HL-60 (cell line): ENCODE results near the gene GINS2.

Source experiments
- GABPA ChIP-seq: IDR thresholded peaks from 2 replicates; pipeline ENCODE4 v1.6.1; 2012; ENCODE audit warnings: low read depth
- POLR2AphosphoS5 ChIP-seq: IDR thresholded peaks from 2 replicates; pipeline ENCODE4 v1.6.1; 2012; ENCODE audit warnings: low read depth
- SPI1 ChIP-seq: IDR thresholded peaks from 2 replicates; pipeline ENCODE4 v1.6.1; 2012; ENCODE audit warnings: low read depth, mild to moderate bottlenecking, borderline replicate concordance
- TF ChIP-seq, protein P1 (sequence below): IDR thresholded peaks from one replicate; pipeline ENCODE4 v1.5.1; 2011; ENCODE audit warnings: low read length, control low read depth, inconsistent platforms; ENCODE audit not compliant: insufficient read depth
- TF ChIP-seq, protein P2 (sequence below): IDR thresholded peaks from 2 replicates; pipeline ENCODE4 v1.6.1; 2012; ENCODE audit warnings: low read depth; ENCODE audit not compliant: insufficient replicate concordance

DNA sequence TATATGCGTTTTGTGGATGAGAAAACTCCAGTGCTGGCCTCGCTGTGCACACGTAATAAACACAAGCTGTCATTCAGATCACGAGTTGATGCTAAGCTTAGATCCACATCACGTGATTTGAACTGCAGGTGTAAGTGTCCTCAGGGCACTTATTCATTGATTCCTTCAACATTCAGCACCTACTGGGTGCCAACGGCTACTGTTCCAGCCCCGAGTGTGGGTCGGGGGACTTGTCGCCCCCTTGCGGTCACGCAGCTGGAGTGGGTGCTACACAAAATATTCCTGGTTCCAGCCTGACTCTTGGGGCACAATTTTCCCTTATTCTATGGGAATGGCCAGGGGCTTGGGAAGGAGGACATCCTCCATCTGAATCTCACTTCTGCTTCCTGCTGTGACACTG is 29.9 kb upstream of the GINS2 start:
- TF ChIP-seq, protein P1, sequence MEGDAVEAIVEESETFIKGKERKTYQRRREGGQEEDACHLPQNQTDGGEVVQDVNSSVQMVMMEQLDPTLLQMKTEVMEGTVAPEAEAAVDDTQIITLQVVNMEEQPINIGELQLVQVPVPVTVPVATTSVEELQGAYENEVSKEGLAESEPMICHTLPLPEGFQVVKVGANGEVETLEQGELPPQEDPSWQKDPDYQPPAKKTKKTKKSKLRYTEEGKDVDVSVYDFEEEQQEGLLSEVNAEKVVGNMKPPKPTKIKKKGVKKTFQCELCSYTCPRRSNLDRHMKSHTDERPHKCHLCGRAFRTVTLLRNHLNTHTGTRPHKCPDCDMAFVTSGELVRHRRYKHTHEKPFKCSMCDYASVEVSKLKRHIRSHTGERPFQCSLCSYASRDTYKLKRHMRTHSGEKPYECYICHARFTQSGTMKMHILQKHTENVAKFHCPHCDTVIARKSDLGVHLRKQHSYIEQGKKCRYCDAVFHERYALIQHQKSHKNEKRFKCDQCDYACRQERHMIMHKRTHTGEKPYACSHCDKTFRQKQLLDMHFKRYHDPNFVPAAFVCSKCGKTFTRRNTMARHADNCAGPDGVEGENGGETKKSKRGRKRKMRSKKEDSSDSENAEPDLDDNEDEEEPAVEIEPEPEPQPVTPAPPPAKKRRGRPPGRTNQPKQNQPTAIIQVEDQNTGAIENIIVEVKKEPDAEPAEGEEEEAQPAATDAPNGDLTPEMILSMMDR = no peak
- TF ChIP-seq GABPA (no peak), POLR2AphosphoS5 (no peak), SPI1 (no peak)
- TF ChIP-seq, protein P2, sequence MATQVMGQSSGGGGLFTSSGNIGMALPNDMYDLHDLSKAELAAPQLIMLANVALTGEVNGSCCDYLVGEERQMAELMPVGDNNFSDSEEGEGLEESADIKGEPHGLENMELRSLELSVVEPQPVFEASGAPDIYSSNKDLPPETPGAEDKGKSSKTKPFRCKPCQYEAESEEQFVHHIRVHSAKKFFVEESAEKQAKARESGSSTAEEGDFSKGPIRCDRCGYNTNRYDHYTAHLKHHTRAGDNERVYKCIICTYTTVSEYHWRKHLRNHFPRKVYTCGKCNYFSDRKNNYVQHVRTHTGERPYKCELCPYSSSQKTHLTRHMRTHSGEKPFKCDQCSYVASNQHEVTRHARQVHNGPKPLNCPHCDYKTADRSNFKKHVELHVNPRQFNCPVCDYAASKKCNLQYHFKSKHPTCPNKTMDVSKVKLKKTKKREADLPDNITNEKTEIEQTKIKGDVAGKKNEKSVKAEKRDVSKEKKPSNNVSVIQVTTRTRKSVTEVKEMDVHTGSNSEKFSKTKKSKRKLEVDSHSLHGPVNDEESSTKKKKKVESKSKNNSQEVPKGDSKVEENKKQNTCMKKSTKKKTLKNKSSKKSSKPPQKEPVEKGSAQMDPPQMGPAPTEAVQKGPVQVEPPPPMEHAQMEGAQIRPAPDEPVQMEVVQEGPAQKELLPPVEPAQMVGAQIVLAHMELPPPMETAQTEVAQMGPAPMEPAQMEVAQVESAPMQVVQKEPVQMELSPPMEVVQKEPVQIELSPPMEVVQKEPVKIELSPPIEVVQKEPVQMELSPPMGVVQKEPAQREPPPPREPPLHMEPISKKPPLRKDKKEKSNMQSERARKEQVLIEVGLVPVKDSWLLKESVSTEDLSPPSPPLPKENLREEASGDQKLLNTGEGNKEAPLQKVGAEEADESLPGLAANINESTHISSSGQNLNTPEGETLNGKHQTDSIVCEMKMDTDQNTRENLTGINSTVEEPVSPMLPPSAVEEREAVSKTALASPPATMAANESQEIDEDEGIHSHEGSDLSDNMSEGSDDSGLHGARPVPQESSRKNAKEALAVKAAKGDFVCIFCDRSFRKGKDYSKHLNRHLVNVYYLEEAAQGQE = no peak
